GM10248 (cell line): Measurements from ENCODE around the gene ULBP3.
"Not testable (repeated sequence)": the region's sequence is repeated elsewhere in the genome, so short reads cannot be mapped to it uniquely, and the experiment has no call there.

Experiments used
- CTCF ChIA-PET: fragments of 300-600 bp; sonication (Branson Sonifier 250); formaldehyde crosslinking; extraction: SDS; loops from one replicate; lab custom pipeline; 2021; ENCODE audit warnings: antibody characterized with exemption; lab: Yijun Ruan, JAX
- POLR2A ChIA-PET: fragments of 350-650 bp; sonication (Branson Sonifier 250); formaldehyde crosslinking; extraction: SDS; loops from one replicate; lab custom pipeline; 2020; ENCODE audit warnings: antibody characterized with exemption; lab: Yijun Ruan, JAX
- DNase-seq: peaks from one replicate; pipeline ENCODE4 v3.0.0; 2012; ENCODE audit errors: extremely low spot score

ULBP3 gene

DNA sequence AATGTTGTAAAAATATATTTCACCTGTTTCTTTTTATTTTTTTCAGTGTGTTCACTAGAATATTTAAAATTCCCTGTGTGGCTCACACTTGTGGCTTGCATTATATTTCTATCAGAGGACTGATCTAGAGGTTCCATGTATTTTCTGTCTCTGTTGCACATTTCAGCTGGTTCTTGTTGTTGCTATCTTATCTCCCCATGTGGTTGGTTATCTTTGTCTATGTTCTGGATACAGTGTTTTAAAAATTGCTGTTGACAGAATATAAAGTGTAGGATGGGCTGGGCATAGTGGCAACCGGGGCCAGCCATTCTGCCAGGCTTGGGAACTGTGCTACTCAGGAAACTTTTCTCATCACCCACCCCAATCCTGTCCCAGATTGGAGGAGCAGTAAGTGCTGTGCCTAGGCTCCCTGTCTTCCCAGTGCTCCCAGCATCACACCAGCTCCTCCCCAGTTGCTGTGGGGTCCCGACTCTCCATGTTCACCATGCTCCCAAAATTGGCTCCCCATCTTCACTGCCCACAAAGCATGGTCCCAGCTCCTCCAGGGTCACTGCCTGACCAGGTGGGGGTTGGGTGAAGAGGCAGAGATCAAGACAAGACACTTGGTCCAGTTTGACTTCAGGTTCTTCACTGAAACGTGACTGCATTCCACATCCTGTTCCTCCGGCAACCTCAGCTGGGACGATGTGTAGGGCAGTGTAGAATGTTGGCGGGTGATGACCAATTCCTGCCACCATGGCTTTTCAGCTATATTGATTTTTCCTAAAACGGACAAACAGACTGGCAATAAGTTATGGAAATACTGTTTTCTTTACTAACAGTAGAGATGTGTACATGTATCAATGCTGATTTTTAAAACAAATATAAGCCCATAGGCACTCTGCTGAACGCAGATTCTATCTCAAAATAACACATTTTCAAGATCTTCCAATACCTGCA, 55.8 kb downstream of the ULBP3 start:
- POLR2A ChIA-PET, DNase-seq, CTCF ChIA-PET: not testable (repeated sequence)
